Measurements from ENCODE around the gene GTF2H4.
"Not testable (repeated sequence)": the region's sequence is repeated elsewhere in the genome, so short reads cannot be mapped to it uniquely, and the experiment has no call there.

The GTF2H4 gene

GRCh38 chr6:30898750-30899360, 9.2 kb upstream of the GTF2H4 start:
- DNase-seq (ENCODE audit: extremely low read depth, insufficient read length): no peak
- Histone ChIP-seq H3K4me3 (replicated peaks; ENCODE audit: low read depth, low read length) (no peak overlapping the region), H3K36me3 (ENCODE audit: control insufficient read depth, insufficient read depth, low read length) (peaks cover 9% of the 10 kb centered on the region), H3K27me3 (replicated peaks; ENCODE audit: control insufficient read depth, insufficient read depth, low read length) (no peaks in the 10 kb centered on the region)
- TF ChIP-seq, protein P1, sequence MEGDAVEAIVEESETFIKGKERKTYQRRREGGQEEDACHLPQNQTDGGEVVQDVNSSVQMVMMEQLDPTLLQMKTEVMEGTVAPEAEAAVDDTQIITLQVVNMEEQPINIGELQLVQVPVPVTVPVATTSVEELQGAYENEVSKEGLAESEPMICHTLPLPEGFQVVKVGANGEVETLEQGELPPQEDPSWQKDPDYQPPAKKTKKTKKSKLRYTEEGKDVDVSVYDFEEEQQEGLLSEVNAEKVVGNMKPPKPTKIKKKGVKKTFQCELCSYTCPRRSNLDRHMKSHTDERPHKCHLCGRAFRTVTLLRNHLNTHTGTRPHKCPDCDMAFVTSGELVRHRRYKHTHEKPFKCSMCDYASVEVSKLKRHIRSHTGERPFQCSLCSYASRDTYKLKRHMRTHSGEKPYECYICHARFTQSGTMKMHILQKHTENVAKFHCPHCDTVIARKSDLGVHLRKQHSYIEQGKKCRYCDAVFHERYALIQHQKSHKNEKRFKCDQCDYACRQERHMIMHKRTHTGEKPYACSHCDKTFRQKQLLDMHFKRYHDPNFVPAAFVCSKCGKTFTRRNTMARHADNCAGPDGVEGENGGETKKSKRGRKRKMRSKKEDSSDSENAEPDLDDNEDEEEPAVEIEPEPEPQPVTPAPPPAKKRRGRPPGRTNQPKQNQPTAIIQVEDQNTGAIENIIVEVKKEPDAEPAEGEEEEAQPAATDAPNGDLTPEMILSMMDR (IDR thresholded peaks at IDR 0.05; ENCODE audit: insufficient read depth, low read length, poor library complexity, severe bottlenecking): no peak

GRCh38 chr6:30900863-30901417, 7.1 kb upstream of the GTF2H4 start:
- TF ChIP-seq, protein P1 (IDR thresholded peaks at IDR 0.05; ENCODE audit: insufficient read depth, low read length, poor library complexity, severe bottlenecking): no peak
- Histone ChIP-seq H3K27me3 (replicated peaks; ENCODE audit: control insufficient read depth, insufficient read depth, low read length) (no peaks in the 10 kb centered on the region), H3K4me3 (replicated peaks; ENCODE audit: low read depth, low read length) (no peak overlapping the region), H3K36me3 (ENCODE audit: control insufficient read depth, insufficient read depth, low read length) (peaks cover 7% of the 10 kb centered on the region)
- no peak for DNase-seq (ENCODE audit: extremely low read depth, insufficient read length)

- H3K4me3 ChIP-seq (replicated peaks; ENCODE audit: low read depth, low read length): no peak overlapping the region
- H3K36me3 ChIP-seq (ENCODE audit: control insufficient read depth, insufficient read depth, low read length): peaks cover 7% of the 10 kb centered on the region
- H3K27me3 ChIP-seq (replicated peaks; ENCODE audit: control insufficient read depth, insufficient read depth, low read length): no peaks in the 10 kb centered on the region
- DNase-seq (ENCODE audit: extremely low read depth, insufficient read length): no peak
- TF ChIP-seq, protein P1 (IDR thresholded peaks at IDR 0.05; ENCODE audit: insufficient read depth, low read length, poor library complexity, severe bottlenecking): no peak
Measured at GRCh38 chr6:30901436-30901835, 6.6 kb upstream of the GTF2H4 start.

GRCh38 chr6:30902196-30902595, 5.8 kb upstream of the GTF2H4 start:
- not testable (repeated sequence) for H3K27me3 ChIP-seq (replicated peaks; ENCODE audit: control insufficient read depth, insufficient read depth, low read length); DNase-seq (ENCODE audit: extremely low read depth, insufficient read length); H3K4me3 ChIP-seq (replicated peaks; ENCODE audit: low read depth, low read length); H3K36me3 ChIP-seq (ENCODE audit: control insufficient read depth, insufficient read depth, low read length)

GRCh38 chr6:30902709-30903108, 5.3 kb upstream of the GTF2H4 start:
- TF ChIP-seq, protein P1 (IDR thresholded peaks at IDR 0.05; ENCODE audit: insufficient read depth, low read length, poor library complexity, severe bottlenecking): no peak
- no peak overlapping the region for H3K4me3 ChIP-seq (replicated peaks; ENCODE audit: low read depth, low read length)
- H3K36me3 ChIP-seq (ENCODE audit: control insufficient read depth, insufficient read depth, low read length): peaks cover 6% of the 10 kb centered on the region
- DNase-seq (ENCODE audit: extremely low read depth, insufficient read length): no peak
- H3K27me3 ChIP-seq (replicated peaks; ENCODE audit: control insufficient read depth, insufficient read depth, low read length): no peaks in the 10 kb centered on the region

GRCh38 chr6:30903236-30903635, 4.8 kb upstream of the GTF2H4 start:
- DNase-seq (ENCODE audit: extremely low read depth, insufficient read length): no peak
- Histone ChIP-seq H3K4me3 (replicated peaks; ENCODE audit: low read depth, low read length) (no peak overlapping the region), H3K27me3 (replicated peaks; ENCODE audit: control insufficient read depth, insufficient read depth, low read length) (no peaks in the 10 kb centered on the region), H3K36me3 (ENCODE audit: control insufficient read depth, insufficient read depth, low read length) (peaks cover 6% of the 10 kb centered on the region)
- TF ChIP-seq, protein P1 (IDR thresholded peaks at IDR 0.05; ENCODE audit: insufficient read depth, low read length, poor library complexity, severe bottlenecking): no peak

GRCh38 chr6:30907290-30907757, 683 bp upstream of the GTF2H4 start:
- DNase-seq (ENCODE audit: extremely low read depth, insufficient read length); H3K27me3 ChIP-seq (replicated peaks; ENCODE audit: control insufficient read depth, insufficient read depth, low read length): not testable (repeated sequence)
- peaks cover 12% of the 10 kb centered on the region for H3K36me3 ChIP-seq (ENCODE audit: control insufficient read depth, insufficient read depth, low read length)
- H3K4me3 ChIP-seq (replicated peaks; ENCODE audit: low read depth, low read length): peak overlapping the region; percentile 88

Measured in GM06990 (cell line).